ENCODE measurements around the gene DPYSL5. TPM values are rescaled to one million over a fixed set of nuclear protein-coding genes. Genes with fewer than 3 reads are reported as not detected.

The DPYSL5 gene
- total and polyA plus RNA-seq, 2 donors (not counting 1 experiment from before 2014, with no cell fraction given): not detected

DNA sequence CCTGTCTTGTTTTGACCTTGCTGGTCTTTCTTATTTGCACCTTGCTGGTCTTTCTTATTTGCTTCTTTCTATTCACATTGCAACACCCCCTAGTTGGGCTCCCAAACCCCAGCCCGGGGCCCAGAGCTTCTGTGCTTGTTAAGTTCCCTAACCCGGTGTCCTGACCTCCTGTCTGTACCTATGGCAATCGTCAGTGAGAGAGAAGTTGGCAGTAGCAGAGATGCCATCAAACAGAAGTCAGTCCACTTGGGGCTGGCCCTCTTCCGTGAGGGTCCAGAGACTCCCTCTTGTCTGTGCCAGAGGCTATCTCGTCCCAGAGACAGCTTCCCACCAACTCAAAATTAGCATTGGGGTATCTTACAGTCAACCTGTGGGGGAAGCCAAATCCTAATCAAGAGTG, 55.7 kb downstream of the DPYSL5 start:
- Histone ChIP-seq H3K4me3 (replicated peaks in 1 of 4; ENCODE audit: control extremely low read depth in 1 of 4, insufficient read depth in 1 of 4, low read depth in 3 of 4, low read length in 4 of 4) (no peak overlapping the region), H3K4me2 (ENCODE audit: extremely low read depth, insufficient read depth, low read length) (no peak overlapping the region), H3K4me1 (ENCODE audit: control insufficient read depth, extremely low read depth, insufficient read depth, low read length) (no peaks in the 10 kb centered on the region), H4K20me1 (ENCODE audit: control insufficient read depth, extremely low read depth, insufficient read depth, low read length) (no peaks in the 10 kb centered on the region), H3K27me3 (ENCODE audit: control insufficient read depth, insufficient read depth, low read length) (peaks cover 23% of the 10 kb centered on the region), H3K27ac (ENCODE audit: insufficient read depth, low read length) (no peak overlapping the region), H3K79me2 (ENCODE audit: control insufficient read depth, insufficient read depth, low read length) (no peaks in the 10 kb centered on the region), H3K9ac (ENCODE audit: insufficient read depth, low read length) (no peak overlapping the region), H2AFZ (ENCODE audit: low read length) (no peak overlapping the region), H3K36me3 (ENCODE audit: control insufficient read depth, insufficient read depth, low read length) (no peaks in the 10 kb centered on the region), H3K9me3 (ENCODE audit: control insufficient read depth, insufficient read depth, low read depth, low read length) (no peaks in the 10 kb centered on the region)
- TF ChIP-seq EZH2 (IDR thresholded peaks at IDR 0.05; ENCODE audit: low read length, missing control alignments) (no peak), CTCF (conservative IDR thresholded peaks at IDR 0.05 in 1 of 2, IDR thresholded peaks at IDR 0.05 in 1 of 2; ENCODE audit: low read depth in 1 of 2, low read length in 2 of 2) (no peak)
- no peak for DNase-seq (ENCODE audit: low read depth in 2 of 2)

GRCh38 chr2:26904839-26905238, 56.9 kb downstream of the DPYSL5 start:
- Histone ChIP-seq H3K36me3 (ENCODE audit: control insufficient read depth, insufficient read depth, low read length) (no peaks in the 10 kb centered on the region), H3K4me1 (ENCODE audit: control insufficient read depth, extremely low read depth, insufficient read depth, low read length) (no peaks in the 10 kb centered on the region), H3K4me2 (ENCODE audit: extremely low read depth, insufficient read depth, low read length) (no peak overlapping the region), H4K20me1 (ENCODE audit: control insufficient read depth, extremely low read depth, insufficient read depth, low read length) (no peaks in the 10 kb centered on the region), H3K27me3 (ENCODE audit: control insufficient read depth, insufficient read depth, low read length) (peaks cover 18% of the 10 kb centered on the region), H3K27ac (ENCODE audit: insufficient read depth, low read length) (no peak overlapping the region), H3K4me3 (replicated peaks in 1 of 4; ENCODE audit: control extremely low read depth in 1 of 4, insufficient read depth in 1 of 4, low read depth in 3 of 4, low read length in 4 of 4) (no peak overlapping the region), H3K79me2 (ENCODE audit: control insufficient read depth, insufficient read depth, low read length) (no peaks in the 10 kb centered on the region), H2AFZ (ENCODE audit: low read length) (no peak overlapping the region), H3K9me3 (ENCODE audit: control insufficient read depth, insufficient read depth, low read depth, low read length) (no peaks in the 10 kb centered on the region), H3K9ac (ENCODE audit: insufficient read depth, low read length) (no peak overlapping the region)
- TF ChIP-seq EZH2 (IDR thresholded peaks at IDR 0.05; ENCODE audit: low read length, missing control alignments) (no peak), CTCF (conservative IDR thresholded peaks at IDR 0.05 in 1 of 2, IDR thresholded peaks at IDR 0.05 in 1 of 2; ENCODE audit: low read depth in 1 of 2, low read length in 2 of 2) (no peak)
- no peak for DNase-seq (ENCODE audit: low read depth in 2 of 2)

DNA sequence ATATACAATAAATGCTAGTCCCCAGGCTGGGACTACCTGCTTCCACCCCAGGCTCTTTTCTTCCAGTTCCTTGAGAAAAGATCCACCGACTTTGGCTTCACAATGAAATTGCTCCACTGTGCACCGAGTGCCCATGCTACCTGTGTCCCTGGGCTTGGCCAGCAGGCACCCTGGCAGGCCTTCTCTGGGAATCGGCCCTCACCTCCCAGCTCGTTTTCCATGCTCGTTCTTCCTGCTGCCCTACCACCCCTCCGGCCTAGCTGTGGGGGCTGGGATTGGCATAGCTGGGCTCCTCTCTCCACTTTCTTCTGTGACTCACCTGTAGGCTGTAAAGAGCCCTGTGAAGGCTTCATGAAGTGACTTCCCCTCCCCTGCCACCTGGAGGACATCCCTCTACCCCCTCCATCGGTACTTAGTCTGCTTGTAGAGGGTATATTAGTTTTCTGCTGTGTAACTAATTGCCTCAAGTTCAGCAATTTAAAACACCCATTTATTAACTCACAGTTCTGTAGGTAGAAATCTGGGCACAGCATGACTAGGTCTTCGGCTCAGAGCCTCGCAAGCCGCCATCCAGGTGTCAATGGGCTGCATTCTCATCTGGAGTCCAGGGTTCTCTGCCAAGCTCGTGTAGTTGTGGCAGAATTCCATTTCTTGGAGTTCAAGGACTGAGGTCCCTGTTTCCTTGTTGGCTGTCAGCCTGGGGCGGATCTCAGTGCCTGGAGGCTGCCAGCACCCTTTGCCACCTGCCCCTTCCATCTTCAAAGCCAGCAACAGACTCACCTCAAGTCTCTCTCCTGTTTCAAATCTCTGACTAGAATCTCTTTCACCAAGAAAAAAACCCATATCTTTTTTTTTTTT, 57.6 kb downstream of the DPYSL5 start:
- peaks cover 17% of the 10 kb centered on the region for H3K27me3 ChIP-seq (ENCODE audit: control insufficient read depth, insufficient read depth, low read length)

More for the DNA sequence above, 57.6 kb downstream of the DPYSL5 start:
- H3K9ac ChIP-seq (ENCODE audit: insufficient read depth, low read length): no peak overlapping the region
- no peak for DNase-seq (ENCODE audit: low read depth in 2 of 2)
- H3K79me2 ChIP-seq (ENCODE audit: control insufficient read depth, insufficient read depth, low read length): no peaks in the 10 kb centered on the region
- no peak overlapping the region for H3K4me3 ChIP-seq (replicated peaks in 1 of 4; ENCODE audit: control extremely low read depth in 1 of 4, insufficient read depth in 1 of 4, low read depth in 3 of 4, low read length in 4 of 4)
- no peak overlapping the region for H3K4me2 ChIP-seq (ENCODE audit: extremely low read depth, insufficient read depth, low read length)
- H2AFZ ChIP-seq (ENCODE audit: low read length): no peak overlapping the region
- no peaks in the 10 kb centered on the region for H3K9me3 ChIP-seq (ENCODE audit: control insufficient read depth, insufficient read depth, low read depth, low read length)
- no peak for TF ChIP-seq EZH2 (IDR thresholded peaks at IDR 0.05; ENCODE audit: low read length, missing control alignments)
- no peak for TF ChIP-seq CTCF (conservative IDR thresholded peaks at IDR 0.05 in 1 of 2, IDR thresholded peaks at IDR 0.05 in 1 of 2; ENCODE audit: low read depth in 1 of 2, low read length in 2 of 2)
- H4K20me1 ChIP-seq (ENCODE audit: control insufficient read depth, extremely low read depth, insufficient read depth, low read length): no peaks in the 10 kb centered on the region
- no peaks in the 10 kb centered on the region for H3K36me3 ChIP-seq (ENCODE audit: control insufficient read depth, insufficient read depth, low read length)
- H3K4me1 ChIP-seq (ENCODE audit: control insufficient read depth, extremely low read depth, insufficient read depth, low read length): no peaks in the 10 kb centered on the region
- H3K27ac ChIP-seq (ENCODE audit: insufficient read depth, low read length): no peak overlapping the region
